HEK293 (cell line): ENCODE results near the gene TFE3.

Source experiments
- EGR2 ChIP-seq: fragments of 450-650 bp; formaldehyde crosslinking; IDR thresholded peaks from 2 replicates; pipeline ENCODE4 v1.5.1; 2016; ENCODE audit warnings: low read depth, missing biosample characterization, missing genetic modification characterization
- KLF16 ChIP-seq: fragments of 450-650 bp; formaldehyde crosslinking; IDR thresholded peaks from 2 replicates; pipeline ENCODE4 v1.5.1; 2017; ENCODE audit warnings: missing biosample characterization, missing genetic modification characterization
- OVOL3 ChIP-seq: fragments of 450-650 bp; formaldehyde crosslinking; IDR thresholded peaks from 2 replicates; pipeline ENCODE4 v1.5.1; 2016; ENCODE audit warnings: missing biosample characterization, missing genetic modification characterization
- PBX3 ChIP-seq: sonication (generic); formaldehyde crosslinking; IDR thresholded peaks from 2 replicates; pipeline ENCODE4 v1.8.1; 2022; ENCODE audit warnings: mild to moderate bottlenecking, moderate library complexity, missing genetic modification reagents
- SCRT2 ChIP-seq: fragments of 450-650 bp; formaldehyde crosslinking; IDR thresholded peaks from 2 replicates; pipeline ENCODE4 v1.5.1; 2016; ENCODE audit warnings: missing biosample characterization, missing genetic modification characterization
- ZBTB11 ChIP-seq: fragments of 450-650 bp; formaldehyde crosslinking; conservative IDR thresholded peaks from 2 replicates; pipeline ENCODE4 v1.5.1; 2016; ENCODE audit warnings: low read depth, missing biosample characterization, missing genetic modification characterization
- ZFP3 ChIP-seq: fragments of 450-650 bp; formaldehyde crosslinking; IDR thresholded peaks from 2 replicates; pipeline ENCODE4 v1.5.1; 2016; ENCODE audit warnings: low read depth, missing biosample characterization, missing genetic modification characterization
- ZFP41 ChIP-seq: fragments of 450-650 bp; formaldehyde crosslinking; IDR thresholded peaks from 2 replicates; pipeline ENCODE4 v1.5.1; 2016; ENCODE audit warnings: missing biosample characterization, missing genetic modification characterization, borderline replicate concordance
- ZFP69B ChIP-seq: fragments of 450-650 bp; formaldehyde crosslinking; IDR thresholded peaks from 2 replicates; pipeline ENCODE4 v1.5.1; 2016; ENCODE audit warnings: missing biosample characterization, missing genetic modification characterization
- ZNF121 ChIP-seq: fragments of 450-650 bp; formaldehyde crosslinking; IDR thresholded peaks from 2 replicates; pipeline ENCODE4 v1.5.1; 2016; ENCODE audit warnings: missing biosample characterization, missing genetic modification characterization
- ZNF174 ChIP-seq: fragments of 450-650 bp; formaldehyde crosslinking; IDR thresholded peaks from 2 replicates; pipeline ENCODE4 v1.5.0; 2017; ENCODE audit warnings: missing biosample characterization, mild to moderate bottlenecking, missing genetic modification characterization
- ZNF214 ChIP-seq: fragments of 450-650 bp; formaldehyde crosslinking; IDR thresholded peaks from 2 replicates; pipeline ENCODE4 v1.5.1; 2017; ENCODE audit warnings: missing biosample characterization, mild to moderate bottlenecking, missing genetic modification characterization, borderline replicate concordance
- ZNF221 ChIP-seq: fragments of 450-650 bp; formaldehyde crosslinking; IDR thresholded peaks from 2 replicates; pipeline ENCODE4 v1.5.1; 2017; ENCODE audit warnings: missing biosample characterization, missing genetic modification characterization, borderline replicate concordance
- ZNF239 ChIP-seq: fragments of 450-650 bp; formaldehyde crosslinking; IDR thresholded peaks from 2 replicates; pipeline ENCODE4 v1.5.1; 2016; ENCODE audit warnings: missing biosample characterization, missing genetic modification characterization
- ZNF292 ChIP-seq: fragments of 450-650 bp; formaldehyde crosslinking; IDR thresholded peaks from 2 replicates; pipeline ENCODE4 v1.5.1; 2016; ENCODE audit warnings: low read depth, missing biosample characterization, missing genetic modification characterization, borderline replicate concordance
- ZNF423 ChIP-seq: fragments of 450-650 bp; formaldehyde crosslinking; IDR thresholded peaks from 2 replicates; pipeline ENCODE4 v1.5.1; 2016; ENCODE audit warnings: missing biosample characterization, missing genetic modification characterization
- ZNF426 ChIP-seq: fragments of 450-650 bp; formaldehyde crosslinking; IDR thresholded peaks from 2 replicates; pipeline ENCODE4 v1.5.1; 2017; ENCODE audit warnings: missing biosample characterization, missing genetic modification characterization, mild to moderate bottlenecking, inconsistent platforms, moderate library complexity
- ZNF510 ChIP-seq: fragments of 450-650 bp; formaldehyde crosslinking; IDR thresholded peaks from 2 replicates; pipeline ENCODE4 v1.5.1; 2018; ENCODE audit warnings: mild to moderate bottlenecking, missing genetic modification characterization, missing biosample characterization; ENCODE audit not compliant: insufficient replicate concordance
- ZNF555 ChIP-seq: fragments of 450-650 bp; formaldehyde crosslinking; conservative IDR thresholded peaks from 2 replicates; pipeline ENCODE4 v1.5.1; 2017; ENCODE audit warnings: missing biosample characterization, mild to moderate bottlenecking, missing genetic modification characterization, inconsistent platforms
- ZNF621 ChIP-seq: fragments of 450-650 bp; formaldehyde crosslinking; IDR thresholded peaks from 2 replicates; pipeline ENCODE4 v1.5.1; 2017; ENCODE audit warnings: missing biosample characterization, missing genetic modification characterization
- ZNF704 ChIP-seq: fragments of 450-650 bp; formaldehyde crosslinking; IDR thresholded peaks from 2 replicates; pipeline ENCODE4 v1.5.1; 2016; ENCODE audit warnings: missing biosample characterization, missing genetic modification characterization
- ZNF747 ChIP-seq: fragments of 450-650 bp; formaldehyde crosslinking; IDR thresholded peaks from 2 replicates; pipeline ENCODE4 v1.5.1; 2016; ENCODE audit warnings: missing biosample characterization, missing genetic modification characterization
- ZNF785 ChIP-seq: fragments of 450-650 bp; formaldehyde crosslinking; IDR thresholded peaks from 2 replicates; pipeline ENCODE4 v1.5.1; 2016; ENCODE audit warnings: missing biosample characterization, missing genetic modification characterization
- ZNF792 ChIP-seq: fragments of 450-650 bp; formaldehyde crosslinking; IDR thresholded peaks from 2 replicates; pipeline ENCODE4 v1.5.1; 2016; ENCODE audit warnings: missing biosample characterization, missing genetic modification characterization
- ZXDB ChIP-seq: fragments of 450-650 bp; formaldehyde crosslinking; IDR thresholded peaks from 2 replicates; pipeline ENCODE4 v1.5.1; 2016; ENCODE audit warnings: missing biosample characterization, missing genetic modification characterization
- TF ChIP-seq, protein P1 (sequence below): fragments of 450-650 bp; formaldehyde crosslinking; IDR thresholded peaks from 2 replicates; pipeline ENCODE4 v1.5.1; 2016; ENCODE audit warnings: missing biosample characterization, missing genetic modification characterization
- TF ChIP-seq, protein P2 (sequence below): fragments of 450-650 bp; formaldehyde crosslinking; IDR thresholded peaks from 2 replicates; pipeline ENCODE4 v1.5.1; 2016; ENCODE audit warnings: missing biosample characterization, missing genetic modification characterization
- TF ChIP-seq, protein P3 (sequence below): fragments of 450-650 bp; IDR thresholded peaks from 2 replicates; pipeline ENCODE4 v1.5.1; 2018; ENCODE audit warnings: missing biosample characterization, mild to moderate bottlenecking, missing genetic modification characterization

The TFE3 gene

DNA sequence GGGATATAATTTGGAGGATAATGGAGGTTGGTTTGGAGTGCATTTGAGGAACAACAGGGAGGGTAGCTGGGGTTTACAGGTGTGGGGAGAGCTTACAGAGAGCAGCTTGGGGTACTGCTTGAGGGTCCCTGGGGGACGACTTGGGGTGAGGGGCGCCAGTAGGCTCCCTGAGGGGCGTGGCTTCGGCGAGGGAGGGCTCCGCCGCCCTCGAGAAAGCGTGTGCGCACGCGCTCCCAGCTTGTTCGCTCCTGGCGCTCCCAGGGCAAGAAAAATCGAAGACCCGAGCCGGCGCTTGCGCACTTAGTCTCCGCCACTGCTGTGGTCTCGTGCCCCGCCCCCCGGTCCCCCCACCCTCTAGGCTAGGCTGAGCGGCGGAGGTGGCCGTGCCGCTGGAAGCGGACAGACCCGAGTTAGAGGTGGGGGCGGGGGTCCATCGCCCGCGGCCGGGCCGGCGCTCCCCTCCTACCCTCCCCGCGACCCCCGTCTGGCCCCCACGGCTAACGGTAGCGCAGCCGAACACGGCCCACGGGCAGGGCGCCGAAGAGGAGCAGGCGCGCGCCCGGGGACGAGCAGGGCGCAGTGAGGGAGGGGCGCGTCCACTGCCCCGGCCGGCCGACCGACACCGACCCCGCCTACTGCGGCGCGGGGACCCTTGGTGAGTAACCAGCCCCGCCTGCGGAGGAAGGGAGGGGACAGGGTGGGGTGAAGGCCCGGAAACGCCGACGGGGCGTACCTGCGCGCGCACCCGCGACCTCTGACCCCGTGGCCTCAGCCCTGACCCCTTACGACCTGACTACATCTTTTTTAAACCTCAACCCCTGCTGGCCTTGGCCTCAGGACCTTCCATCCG lies 10.3 kb upstream of the TFE3 start (continued):
- TF ChIP-seq, protein P1, sequence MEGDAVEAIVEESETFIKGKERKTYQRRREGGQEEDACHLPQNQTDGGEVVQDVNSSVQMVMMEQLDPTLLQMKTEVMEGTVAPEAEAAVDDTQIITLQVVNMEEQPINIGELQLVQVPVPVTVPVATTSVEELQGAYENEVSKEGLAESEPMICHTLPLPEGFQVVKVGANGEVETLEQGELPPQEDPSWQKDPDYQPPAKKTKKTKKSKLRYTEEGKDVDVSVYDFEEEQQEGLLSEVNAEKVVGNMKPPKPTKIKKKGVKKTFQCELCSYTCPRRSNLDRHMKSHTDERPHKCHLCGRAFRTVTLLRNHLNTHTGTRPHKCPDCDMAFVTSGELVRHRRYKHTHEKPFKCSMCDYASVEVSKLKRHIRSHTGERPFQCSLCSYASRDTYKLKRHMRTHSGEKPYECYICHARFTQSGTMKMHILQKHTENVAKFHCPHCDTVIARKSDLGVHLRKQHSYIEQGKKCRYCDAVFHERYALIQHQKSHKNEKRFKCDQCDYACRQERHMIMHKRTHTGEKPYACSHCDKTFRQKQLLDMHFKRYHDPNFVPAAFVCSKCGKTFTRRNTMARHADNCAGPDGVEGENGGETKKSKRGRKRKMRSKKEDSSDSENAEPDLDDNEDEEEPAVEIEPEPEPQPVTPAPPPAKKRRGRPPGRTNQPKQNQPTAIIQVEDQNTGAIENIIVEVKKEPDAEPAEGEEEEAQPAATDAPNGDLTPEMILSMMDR (tag by site-specific recombination): no peak
- TF ChIP-seq ZBTB11 (tag by site-specific recombination) (peak; percentile 22; the same call in 1 of the 2 replicates), ZXDB (tag by site-specific recombination) (no peak), ZNF704 (tag by site-specific recombination) (no peak), ZNF239 (no peak), PBX3 (CRISPR knock-in tag) (no peak), ZNF555 (tag by site-specific recombination) (no peak), EGR2 (tag by site-specific recombination) (no peak), ZNF792 (tag by site-specific recombination) (no peak), SCRT2 (no peak), ZNF621 (no peak), ZNF510 (tag by site-specific recombination) (no peak), ZNF292 (no peak), ZNF174 (tag by site-specific recombination) (no peak), ZFP3 (tag by site-specific recombination) (no peak), ZNF121 (tag by site-specific recombination) (no peak), KLF16 (no peak), OVOL3 (tag by site-specific recombination) (no peak), ZNF785 (tag by site-specific recombination) (no peak), ZNF214 (tag by site-specific recombination) (no peak), ZNF747 (no peak), ZNF426 (tag by site-specific recombination) (no peak), ZFP41 (tag by site-specific recombination) (no peak), ZFP69B (tag by site-specific recombination) (no peak), ZNF221 (tag by site-specific recombination) (no peak), ZNF423 (tag by site-specific recombination) (0 out of 2 replicates have a peak, but pooled peaks have one; percentile 30)
- TF ChIP-seq, protein P2, sequence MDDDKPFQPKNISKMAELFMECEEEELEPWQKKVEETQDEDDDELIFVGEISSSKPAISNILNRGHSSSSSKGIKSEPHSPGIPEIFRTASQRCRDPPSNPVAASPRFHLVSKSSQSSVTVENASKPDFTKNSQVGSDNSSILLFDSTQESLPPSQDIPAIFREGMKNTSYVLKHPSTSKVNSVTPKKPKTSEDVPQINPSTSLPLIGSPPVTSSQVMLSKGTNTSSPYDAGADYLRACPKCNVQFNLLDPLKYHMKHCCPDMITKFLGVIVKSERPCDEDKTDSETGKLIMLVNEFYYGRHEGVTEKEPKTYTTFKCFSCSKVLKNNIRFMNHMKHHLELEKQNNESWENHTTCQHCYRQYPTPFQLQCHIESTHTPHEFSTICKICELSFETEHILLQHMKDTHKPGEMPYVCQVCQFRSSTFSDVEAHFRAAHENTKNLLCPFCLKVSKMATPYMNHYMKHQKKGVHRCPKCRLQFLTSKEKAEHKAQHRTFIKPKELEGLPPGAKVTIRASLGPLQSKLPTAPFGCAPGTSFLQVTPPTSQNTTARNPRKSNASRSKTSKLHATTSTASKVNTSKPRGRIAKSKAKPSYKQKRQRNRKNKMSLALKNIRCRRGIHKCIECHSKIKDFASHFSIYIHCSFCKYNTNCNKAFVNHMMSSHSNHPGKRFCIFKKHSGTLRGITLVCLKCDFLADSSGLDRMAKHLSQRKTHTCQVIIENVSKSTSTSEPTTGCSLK (tag by site-specific recombination): no peak
- TF ChIP-seq, protein P3, sequence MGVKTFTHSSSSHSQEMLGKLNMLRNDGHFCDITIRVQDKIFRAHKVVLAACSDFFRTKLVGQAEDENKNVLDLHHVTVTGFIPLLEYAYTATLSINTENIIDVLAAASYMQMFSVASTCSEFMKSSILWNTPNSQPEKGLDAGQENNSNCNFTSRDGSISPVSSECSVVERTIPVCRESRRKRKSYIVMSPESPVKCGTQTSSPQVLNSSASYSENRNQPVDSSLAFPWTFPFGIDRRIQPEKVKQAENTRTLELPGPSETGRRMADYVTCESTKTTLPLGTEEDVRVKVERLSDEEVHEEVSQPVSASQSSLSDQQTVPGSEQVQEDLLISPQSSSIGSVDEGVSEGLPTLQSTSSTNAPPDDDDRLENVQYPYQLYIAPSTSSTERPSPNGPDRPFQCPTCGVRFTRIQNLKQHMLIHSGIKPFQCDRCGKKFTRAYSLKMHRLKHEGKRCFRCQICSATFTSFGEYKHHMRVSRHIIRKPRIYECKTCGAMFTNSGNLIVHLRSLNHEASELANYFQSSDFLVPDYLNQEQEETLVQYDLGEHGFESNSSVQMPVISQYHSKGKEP (tag by site-specific recombination): no peak
